ENCODE measurements around the gene ADARB2. TPM values are rescaled to one million over a fixed set of nuclear protein-coding genes. Genes with fewer than 3 reads are reported as not detected.
"Not testable (repeated sequence)": the region's sequence is repeated elsewhere in the genome, so short reads cannot be mapped to it uniquely, and the experiment has no call there.

The ADARB2 gene
- total RNA-seq, 1 experiment from 2014 or later = not detected

GRCh38 chr10:1400101-1401070, 336.9 kb downstream of the ADARB2 start:
- DNase-seq = no peak
- intact Hi-C loops (cut with micrococcal nuclease; ENCODE audit: unreplicated experiment) = no loop called here
- CTCF ChIA-PET = no interaction called here
- no TSS peak for BruUV-seq (replicated peaks)
- H3K27me3 Mint-ChIP-seq (ENCODE audit: unreplicated experiment) = peaks cover 46% of the 10 kb centered on the region
- H3K27ac Mint-ChIP-seq (ENCODE audit: unreplicated experiment) = no peak overlapping the region
- H3K36me3 Mint-ChIP-seq (ENCODE audit: insufficient read depth, unreplicated experiment) = no peaks in the 10 kb centered on the region
- no peak overlapping the region for H3K4me3 Mint-ChIP-seq (ENCODE audit: low read depth, unreplicated experiment)
- TF ChIP-seq, protein P1, sequence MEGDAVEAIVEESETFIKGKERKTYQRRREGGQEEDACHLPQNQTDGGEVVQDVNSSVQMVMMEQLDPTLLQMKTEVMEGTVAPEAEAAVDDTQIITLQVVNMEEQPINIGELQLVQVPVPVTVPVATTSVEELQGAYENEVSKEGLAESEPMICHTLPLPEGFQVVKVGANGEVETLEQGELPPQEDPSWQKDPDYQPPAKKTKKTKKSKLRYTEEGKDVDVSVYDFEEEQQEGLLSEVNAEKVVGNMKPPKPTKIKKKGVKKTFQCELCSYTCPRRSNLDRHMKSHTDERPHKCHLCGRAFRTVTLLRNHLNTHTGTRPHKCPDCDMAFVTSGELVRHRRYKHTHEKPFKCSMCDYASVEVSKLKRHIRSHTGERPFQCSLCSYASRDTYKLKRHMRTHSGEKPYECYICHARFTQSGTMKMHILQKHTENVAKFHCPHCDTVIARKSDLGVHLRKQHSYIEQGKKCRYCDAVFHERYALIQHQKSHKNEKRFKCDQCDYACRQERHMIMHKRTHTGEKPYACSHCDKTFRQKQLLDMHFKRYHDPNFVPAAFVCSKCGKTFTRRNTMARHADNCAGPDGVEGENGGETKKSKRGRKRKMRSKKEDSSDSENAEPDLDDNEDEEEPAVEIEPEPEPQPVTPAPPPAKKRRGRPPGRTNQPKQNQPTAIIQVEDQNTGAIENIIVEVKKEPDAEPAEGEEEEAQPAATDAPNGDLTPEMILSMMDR (IDR thresholded peaks at IDR 0.05; ENCODE audit: unreplicated experiment) = no peak
- H3K4me1 Mint-ChIP-seq (ENCODE audit: low read depth, unreplicated experiment) = no peaks in the 10 kb centered on the region
- no peaks in the 10 kb centered on the region for H3K9me3 Mint-ChIP-seq (ENCODE audit: low read depth, unreplicated experiment)

GRCh38 chr10:1399431-1400100, 337.8 kb downstream of the ADARB2 start:
- intact Hi-C loops (cut with micrococcal nuclease; ENCODE audit: unreplicated experiment) = no loop called here
- no peak for DNase-seq
- H3K4me1 Mint-ChIP-seq (ENCODE audit: low read depth, unreplicated experiment) = no peaks in the 10 kb centered on the region
- BruUV-seq (replicated peaks) = no TSS peak
- CTCF ChIA-PET = no interaction called here
- H3K9me3 Mint-ChIP-seq (ENCODE audit: low read depth, unreplicated experiment) = no peaks in the 10 kb centered on the region
- H3K27ac Mint-ChIP-seq (ENCODE audit: unreplicated experiment) = no peak overlapping the region
- peaks cover 46% of the 10 kb centered on the region for H3K27me3 Mint-ChIP-seq (ENCODE audit: unreplicated experiment)
- TF ChIP-seq, protein P1 (IDR thresholded peaks at IDR 0.05; ENCODE audit: unreplicated experiment) = no peak
- no peak overlapping the region for H3K4me3 Mint-ChIP-seq (ENCODE audit: low read depth, unreplicated experiment)
- no peaks in the 10 kb centered on the region for H3K36me3 Mint-ChIP-seq (ENCODE audit: insufficient read depth, unreplicated experiment)

GRCh38 chr10:1398626-1399410, 338.5 kb downstream of the ADARB2 start:
- intact Hi-C loops (cut with micrococcal nuclease; ENCODE audit: unreplicated experiment) = no loop called here
- DNase-seq = no peak
- no peak overlapping the region for H3K4me3 Mint-ChIP-seq (ENCODE audit: low read depth, unreplicated experiment)
- peaks cover 40% of the 10 kb centered on the region for H3K27me3 Mint-ChIP-seq (ENCODE audit: unreplicated experiment)
- no peaks in the 10 kb centered on the region for H3K9me3 Mint-ChIP-seq (ENCODE audit: low read depth, unreplicated experiment)
- CTCF ChIA-PET = no interaction called here
- TF ChIP-seq, protein P1 (IDR thresholded peaks at IDR 0.05; ENCODE audit: unreplicated experiment) = no peak
- H3K36me3 Mint-ChIP-seq (ENCODE audit: insufficient read depth, unreplicated experiment) = no peaks in the 10 kb centered on the region
- no peaks in the 10 kb centered on the region for H3K4me1 Mint-ChIP-seq (ENCODE audit: low read depth, unreplicated experiment)
- H3K27ac Mint-ChIP-seq (ENCODE audit: unreplicated experiment) = no peak overlapping the region
- BruUV-seq (replicated peaks) = no TSS peak

GRCh38 chr10:1398116-1398515, 339.2 kb downstream of the ADARB2 start:
- DNase-seq; H3K36me3 Mint-ChIP-seq (ENCODE audit: insufficient read depth, unreplicated experiment); BruUV-seq (replicated peaks); H3K9me3 Mint-ChIP-seq (ENCODE audit: low read depth, unreplicated experiment); H3K4me3 Mint-ChIP-seq (ENCODE audit: low read depth, unreplicated experiment); intact Hi-C loops (cut with micrococcal nuclease; ENCODE audit: unreplicated experiment); H3K27ac Mint-ChIP-seq (ENCODE audit: unreplicated experiment); CTCF ChIA-PET; H3K4me1 Mint-ChIP-seq (ENCODE audit: low read depth, unreplicated experiment): not testable (repeated sequence)
- H3K27me3 Mint-ChIP-seq (ENCODE audit: unreplicated experiment) = peaks cover 33% of the 10 kb centered on the region

All from Calu3 (cell line).